Inferior parietal cortex (tissue), 1 donor: ENCODE data around the gene CORO6.

ENCODE experiments used
- DNase-seq: peaks from one replicate; pipeline ENCODE4 v3.0.0-alpha.2; 2016; ENCODE audit errors: extremely low spot score

The CORO6 gene

GRCh38 chr17:29630630-29631193 is 8.0 kb upstream of the CORO6 start:
- no peak for DNase-seq

GRCh38 chr17:29629839-29630238 is 7.1 kb upstream of the CORO6 start:
- DNase-seq, result no peak

- DNase-seq, result no peak
These were observed 5.9 kb upstream of the CORO6 start for GRCh38 chr17:29628644-29629043.

GRCh38 chr17:29627951-29628350 is 5.2 kb upstream of the CORO6 start:
- DNase-seq, result no peak

GRCh38 chr17:29625037-29625750 is 2.5 kb upstream of the CORO6 start:
- DNase-seq, result peak; percentile 66

GRCh38 chr17:29624586-29624985 is 1.9 kb upstream of the CORO6 start:
- no peak for DNase-seq

GRCh38 chr17:29623283-29623647 is 553 bp upstream of the CORO6 start:
- no peak for DNase-seq

GRCh38 chr17:29621751-29622194 is 939 bp downstream of the CORO6 start:
- DNase-seq, result no peak

- no peak for DNase-seq
These were observed 1.8 kb downstream of the CORO6 start for GRCh38 chr17:29620779-29621500.

GRCh38 chr17:29620271-29620670 is 2.4 kb downstream of the CORO6 start:
- DNase-seq, result no peak

- DNase-seq, result no peak
These were observed 3.5 kb downstream of the CORO6 start for GRCh38 chr17:29619251-29619650.

- no peak for DNase-seq
These were observed 4.2 kb downstream of the CORO6 start for GRCh38 chr17:29618272-29619065.

GRCh38 chr17:29617481-29618271 is 5.0 kb downstream of the CORO6 start:
- DNase-seq, result no peak

- DNase-seq, result peak; percentile 80
These were observed 5.6 kb downstream of the CORO6 start for GRCh38 chr17:29617125-29617480.

- DNase-seq, result no peak
These were observed 6.2 kb downstream of the CORO6 start for GRCh38 chr17:29616300-29617048.

GRCh38 chr17:29615492-29616299 is 7.0 kb downstream of the CORO6 start:
- peak; percentile 93 for DNase-seq

GRCh38 chr17:29615048-29615385 is 7.7 kb downstream of the CORO6 start:
- no peak for DNase-seq

GRCh38 chr17:29614349-29615047 is 8.2 kb downstream of the CORO6 start:
- no peak for DNase-seq

- DNase-seq, result no peak
These were observed 8.9 kb downstream of the CORO6 start for GRCh38 chr17:29613856-29614255.
